ENCODE measurements around the gene EYS. TPM values are rescaled to one million over a fixed set of nuclear protein-coding genes. Genes with fewer than 3 reads are reported as not detected.

The EYS gene
- total RNA-seq, 1 experiment from 2014 or later, result not detected

- no peak overlapping the region for H2BK15ac ChIP-seq (ENCODE audit: low read depth, low read length)
- Mint-ChIP-seq H3K27ac (no peak overlapping the region), H3K4me3 (no peak overlapping the region), H3K4me1 (no peaks in the 10 kb centered on the region), H3K36me3 (ENCODE audit: insufficient read depth in 1 of 3, low read depth in 3 of 3) (no peaks in the 10 kb centered on the region), H3K27me3 (ENCODE audit: low read depth) (no peaks in the 10 kb centered on the region), H3K9me3 (no peaks in the 10 kb centered on the region)
- no peak overlapping the region for H3K4me2 ChIP-seq (ENCODE audit: insufficient read depth, insufficient read length, low read length)
- TF ChIP-seq CTCF (conservative IDR thresholded peaks at IDR 0.05), result no peak
- WGBS (ENCODE audit: extremely low coverage, insufficient read length, low lambda C conversion rate), result no CpG with 5 or more reads among the region's 2 CpGs
- H3K79me2 ChIP-seq (ENCODE audit: insufficient read depth, low read length), result no peaks in the 10 kb centered on the region
- no peak overlapping the region for H4K8ac ChIP-seq (replicated peaks; ENCODE audit: insufficient read length, low read depth, low read length)
- no peaks in the 10 kb centered on the region for H3K23me2 ChIP-seq (ENCODE audit: insufficient read length, low read depth, low read length, poor library complexity, severe bottlenecking)
- H2BK120ac ChIP-seq (ENCODE audit: low read depth, low read length, poor library complexity, severe bottlenecking), result no peak overlapping the region
- H2BK20ac ChIP-seq (ENCODE audit: low read depth, low read length, poor library complexity, severe bottlenecking), result no peak overlapping the region
- H3K14ac ChIP-seq (ENCODE audit: insufficient read depth, low read length), result no peak overlapping the region
- no peak overlapping the region for H3K23ac ChIP-seq (ENCODE audit: insufficient read length, low read depth, low read length)
- no peak overlapping the region for H4K91ac ChIP-seq (ENCODE audit: insufficient read length, low read depth, low read length)
- H4K5ac ChIP-seq (ENCODE audit: insufficient read length, low read depth, low read length), result no peak overlapping the region
- no peaks in the 10 kb centered on the region for H3K79me1 ChIP-seq (ENCODE audit: insufficient read depth, low read depth, low read length, poor library complexity, severe bottlenecking)
- H3K4me1 ChIP-seq (ENCODE audit: insufficient read depth, low read length), result no peaks in the 10 kb centered on the region
- no peak overlapping the region for H3K4ac ChIP-seq (ENCODE audit: low read depth, low read length)
- H3K27me3 ChIP-seq (ENCODE audit: insufficient read depth, low read length), result no peaks in the 10 kb centered on the region
- no peak overlapping the region for H3T11ph ChIP-seq (ENCODE audit: low read length)
- H3K18ac ChIP-seq (ENCODE audit: insufficient read length, low read depth, low read length), result no peak overlapping the region
- DNase-seq, result no peak
- no peak overlapping the region for H2BK12ac ChIP-seq (ENCODE audit: insufficient read length, low read depth, low read length)
- no peak overlapping the region for H2AK5ac ChIP-seq (ENCODE audit: insufficient read length, low read length)
- H3K9ac ChIP-seq (ENCODE audit: extremely low read depth, insufficient read length, low read length), result no peak overlapping the region
- no peaks in the 10 kb centered on the region for H3K9me3 ChIP-seq (ENCODE audit: control insufficient read depth, low read depth, low read length)
- H2BK5ac ChIP-seq (ENCODE audit: insufficient read length, low read length), result no peak overlapping the region
- no peak overlapping the region for H3K27ac ChIP-seq (ENCODE audit: insufficient read length, low read depth, low read length)
- no peaks in the 10 kb centered on the region for H4K20me1 ChIP-seq (ENCODE audit: control insufficient read depth, insufficient read depth, insufficient read length)
- no peak overlapping the region for H2AFZ ChIP-seq (ENCODE audit: low read length)
- no peak overlapping the region for H3K56ac ChIP-seq (ENCODE audit: insufficient read length, low read depth, low read length)
Observed at GRCh38 chr6:64483956-64484499, 1223.0 kb downstream of the EYS start.
